ENCODE measurements around the gene LCE2B.

The LCE2B gene

DNA sequence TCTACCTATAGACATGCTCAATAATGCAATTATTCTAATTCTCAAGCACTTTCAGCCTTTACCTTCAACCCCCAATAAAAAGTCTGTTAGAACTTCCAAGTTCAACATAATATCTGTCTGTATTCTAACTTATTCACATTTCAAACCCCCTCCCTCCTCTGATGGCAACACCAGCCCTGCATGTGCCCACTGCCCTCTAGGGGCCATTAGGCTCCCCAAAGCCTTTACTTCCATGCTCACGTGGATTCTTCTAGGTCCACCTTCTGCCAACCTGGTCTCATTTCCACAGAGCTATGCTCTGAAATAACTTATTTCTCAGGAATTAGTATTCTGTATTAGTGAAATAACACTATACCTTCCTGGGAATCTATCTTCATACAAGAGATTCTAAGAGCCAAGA lies 49.7 kb downstream of the LCE2B start:
- DNase-seq (ENCODE audit: low spot score) = peak; percentile 14
